ENCODE measurements around the gene CASP4.

CASP4 gene

GRCh38 chr11:104912102-104912501 lies 56.3 kb downstream of the CASP4 start:
- Histone ChIP-seq H3K4me3 (ENCODE audit: low read length) (no peak overlapping the region), H3K36me3 (ENCODE audit: insufficient read depth, low read depth, low read length) (no peaks in the 10 kb centered on the region), H3K27me3 (ENCODE audit: insufficient read depth, low read length) (no peaks in the 10 kb centered on the region), H3K9ac (ENCODE audit: low read depth, low read length) (no peak overlapping the region), H3K4me1 (ENCODE audit: insufficient read depth, low read length) (no peaks in the 10 kb centered on the region), H3K27ac (ENCODE audit: low read length) (no peak overlapping the region), H3K9me3 (ENCODE audit: insufficient read depth, low read depth, low read length) (no peaks in the 10 kb centered on the region)

GRCh38 chr11:104908186-104908531 lies 60.2 kb downstream of the CASP4 start:
- no peaks in the 10 kb centered on the region for H3K36me3 ChIP-seq (ENCODE audit: insufficient read depth, low read depth, low read length)
- no peak overlapping the region for H3K9ac ChIP-seq (ENCODE audit: low read depth, low read length)
- H3K27me3 ChIP-seq (ENCODE audit: insufficient read depth, low read length), result no peaks in the 10 kb centered on the region
- no peak overlapping the region for H3K4me3 ChIP-seq (ENCODE audit: low read length)
- H3K9me3 ChIP-seq (ENCODE audit: insufficient read depth, low read depth, low read length), result no peaks in the 10 kb centered on the region; the same call in 1 of the 2 replicates
- no peak overlapping the region for H3K27ac ChIP-seq (ENCODE audit: low read length)
- no peaks in the 10 kb centered on the region for H3K4me1 ChIP-seq (ENCODE audit: insufficient read depth, low read length)

GRCh38 chr11:104907521-104908185 lies 60.7 kb downstream of the CASP4 start:
- Histone ChIP-seq H3K27ac (ENCODE audit: low read length) (no peak overlapping the region), H3K9ac (ENCODE audit: low read depth, low read length) (no peak overlapping the region), H3K36me3 (ENCODE audit: insufficient read depth, low read depth, low read length) (no peaks in the 10 kb centered on the region), H3K27me3 (ENCODE audit: insufficient read depth, low read length) (no peaks in the 10 kb centered on the region), H3K4me3 (ENCODE audit: low read length) (no peak overlapping the region), H3K4me1 (ENCODE audit: insufficient read depth, low read length) (no peaks in the 10 kb centered on the region), H3K9me3 (ENCODE audit: insufficient read depth, low read depth, low read length) (no peaks in the 10 kb centered on the region; the same call in 1 of the 2 replicates)

- Histone ChIP-seq H3K27me3 (ENCODE audit: insufficient read depth, low read length) (no peaks in the 10 kb centered on the region), H3K9ac (ENCODE audit: low read depth, low read length) (no peak overlapping the region), H3K9me3 (ENCODE audit: insufficient read depth, low read depth, low read length) (no peaks in the 10 kb centered on the region; the same call in 1 of the 2 replicates), H3K4me3 (ENCODE audit: low read length) (no peak overlapping the region), H3K36me3 (ENCODE audit: insufficient read depth, low read depth, low read length) (no peaks in the 10 kb centered on the region), H3K27ac (ENCODE audit: low read length) (no peak overlapping the region), H3K4me1 (ENCODE audit: insufficient read depth, low read length) (no peaks in the 10 kb centered on the region)
These were observed 63.1 kb downstream of the CASP4 start for GRCh38 chr11:104905271-104905670.

GRCh38 chr11:104899226-104899625 lies 69.1 kb downstream of the CASP4 start:
- Histone ChIP-seq H3K9me3 (ENCODE audit: insufficient read depth, low read depth, low read length) (no peaks in the 10 kb centered on the region), H3K4me1 (ENCODE audit: insufficient read depth, low read length) (peaks cover 8% of the 10 kb centered on the region; the same call in 1 of the 2 replicates), H3K4me3 (ENCODE audit: low read length) (no peak overlapping the region), H3K36me3 (ENCODE audit: insufficient read depth, low read depth, low read length) (no peaks in the 10 kb centered on the region), H3K9ac (ENCODE audit: low read depth, low read length) (no peak overlapping the region), H3K27me3 (ENCODE audit: insufficient read depth, low read length) (no peaks in the 10 kb centered on the region), H3K27ac (ENCODE audit: low read length) (no peak overlapping the region)

- Histone ChIP-seq H3K9me3 (ENCODE audit: insufficient read depth, low read depth, low read length) (no peaks in the 10 kb centered on the region), H3K36me3 (ENCODE audit: insufficient read depth, low read depth, low read length) (no peaks in the 10 kb centered on the region)
These were observed 69.7 kb downstream of the CASP4 start for GRCh38 chr11:104898685-104899013.

GRCh38 chr11:104897891-104898684 lies 70.3 kb downstream of the CASP4 start, which contains the start of gene CASP12:
Gene CASP12 (minus strand): TSS chr11:104898460.
- Histone ChIP-seq H3K4me3 (ENCODE audit: low read length) (no peak within 1 kb of the TSS), H3K4me1 (ENCODE audit: insufficient read depth, low read length) (peaks cover 8% of the 10 kb centered on the region; the same call in 1 of the 2 replicates), H3K36me3 (ENCODE audit: insufficient read depth, low read depth, low read length) (no peaks in the 10 kb centered on the region), H3K9ac (ENCODE audit: low read depth, low read length) (no peak within 1 kb of the TSS), H3K9me3 (ENCODE audit: insufficient read depth, low read depth, low read length) (no peaks in the 10 kb centered on the region), H3K27me3 (ENCODE audit: insufficient read depth, low read length) (no peaks in the 10 kb centered on the region), H3K27ac (ENCODE audit: low read length) (no peak within 1 kb of the TSS)

More at GRCh38 chr11:104898685-104899013, 69.7 kb downstream of the CASP4 start:
- Histone ChIP-seq H3K27ac (ENCODE audit: low read length) (no peak overlapping the region), H3K9ac (ENCODE audit: low read depth, low read length) (no peak overlapping the region), H3K4me1 (ENCODE audit: insufficient read depth, low read length) (peaks cover 8% of the 10 kb centered on the region; the same call in 1 of the 2 replicates), H3K4me3 (ENCODE audit: low read length) (no peak overlapping the region), H3K27me3 (ENCODE audit: insufficient read depth, low read length) (no peaks in the 10 kb centered on the region)

- Histone ChIP-seq H3K9me3 (ENCODE audit: insufficient read depth, low read depth, low read length) (no peaks in the 10 kb centered on the region), H3K36me3 (ENCODE audit: insufficient read depth, low read depth, low read length) (no peaks in the 10 kb centered on the region), H3K4me3 (ENCODE audit: low read length) (no peak overlapping the region), H3K9ac (ENCODE audit: low read depth, low read length) (no peak overlapping the region), H3K27me3 (ENCODE audit: insufficient read depth, low read length) (no peaks in the 10 kb centered on the region), H3K4me1 (ENCODE audit: insufficient read depth, low read length) (peaks cover 8% of the 10 kb centered on the region; the same call in 1 of the 2 replicates), H3K27ac (ENCODE audit: low read length) (no peak overlapping the region)
These were observed 72.7 kb downstream of the CASP4 start for GRCh38 chr11:104895634-104896033.

GRCh38 chr11:104893876-104894275 lies 74.5 kb downstream of the CASP4 start:
- no peak overlapping the region for H3K4me3 ChIP-seq (ENCODE audit: low read length)

More at GRCh38 chr11:104893876-104894275, 74.5 kb downstream of the CASP4 start:
- peaks cover 8% of the 10 kb centered on the region; the same call in 1 of the 2 replicates for H3K4me1 ChIP-seq (ENCODE audit: insufficient read depth, low read length)
- H3K27ac ChIP-seq (ENCODE audit: low read length), result no peak overlapping the region
- H3K9me3 ChIP-seq (ENCODE audit: insufficient read depth, low read depth, low read length), result no peaks in the 10 kb centered on the region
- H3K9ac ChIP-seq (ENCODE audit: low read depth, low read length), result no peak overlapping the region
- H3K27me3 ChIP-seq (ENCODE audit: insufficient read depth, low read length), result no peaks in the 10 kb centered on the region
- no peaks in the 10 kb centered on the region for H3K36me3 ChIP-seq (ENCODE audit: insufficient read depth, low read depth, low read length)

Data from iPS-20b (cell line).